Stimulated activated naive CD8-positive, alpha-beta T cell treated with anti-CD3 and anti-CD28 coated beads, Interleukin-15, Interleukin-2, amounts not matched to agents 100 U/mL and 50 U/mL, for 24 hours (primary cell): Measurements from ENCODE around the gene NUDCD3.
A peak's percentile ranks its signal among the peaks of the same experiment; 100 is the strongest.

ENCODE experiments used
- ATAC-seq: fragments of 150-1000 bp; cut with Tn5 transposase; one replicate; pipeline ENCODE4 v1.10.0; 2021
- DNase-seq: peaks from one replicate; pipeline ENCODE4 v3.0.0; 2021

NUDCD3 gene

GRCh38 chr7:44490351-44491200 is at the start of gene NUDCD3:
Gene NUDCD3 (minus strand): TSS chr7:44490658. CDS start chr7:44490600, 58 bp downstream.
- peak; percentile 80 for DNase-seq
- peak; percentile 91 for ATAC-seq

DNA sequence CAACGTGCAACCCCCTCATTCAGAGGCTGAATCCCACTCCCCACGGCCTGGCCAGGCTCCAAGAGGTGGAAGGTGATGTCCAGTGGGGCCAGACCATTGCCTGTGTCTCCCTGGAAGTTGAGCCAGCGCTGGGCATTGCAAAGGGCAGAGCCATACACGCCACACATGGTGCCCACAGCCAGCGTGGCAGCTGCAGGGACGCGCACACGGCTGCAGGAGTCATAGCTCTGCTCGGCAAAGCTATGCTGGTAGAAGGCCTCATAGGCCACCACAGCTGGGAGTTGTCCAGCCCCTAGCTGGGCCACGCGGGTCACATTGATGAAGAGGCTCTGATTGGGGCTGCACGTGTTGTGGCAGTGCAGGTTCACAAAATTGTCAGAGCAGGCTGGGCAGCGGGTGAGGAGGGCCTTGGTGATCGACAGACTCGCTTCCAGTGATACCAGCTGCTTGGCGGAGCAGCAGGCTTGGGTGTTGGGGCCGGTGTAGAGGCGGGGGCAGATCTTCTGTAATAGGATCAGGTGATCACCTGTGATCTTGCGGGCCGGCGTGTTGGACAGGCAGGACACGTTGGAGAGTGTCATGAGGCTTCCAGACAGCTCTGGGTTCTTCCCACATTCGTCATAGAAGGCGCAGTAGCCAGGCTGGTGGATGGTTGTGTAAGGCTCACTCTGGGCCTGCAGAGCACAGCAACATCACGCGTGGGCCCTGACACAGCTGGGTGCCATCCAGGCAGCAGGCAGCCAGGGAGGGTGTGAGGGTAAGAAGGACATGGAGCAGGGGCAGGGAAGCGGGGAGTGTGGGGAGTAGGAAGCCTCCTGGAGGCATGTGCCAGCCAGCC is 49.4 kb upstream of the NUDCD3 start:
- ATAC-seq (no peak), DNase-seq (no peak)

DNA sequence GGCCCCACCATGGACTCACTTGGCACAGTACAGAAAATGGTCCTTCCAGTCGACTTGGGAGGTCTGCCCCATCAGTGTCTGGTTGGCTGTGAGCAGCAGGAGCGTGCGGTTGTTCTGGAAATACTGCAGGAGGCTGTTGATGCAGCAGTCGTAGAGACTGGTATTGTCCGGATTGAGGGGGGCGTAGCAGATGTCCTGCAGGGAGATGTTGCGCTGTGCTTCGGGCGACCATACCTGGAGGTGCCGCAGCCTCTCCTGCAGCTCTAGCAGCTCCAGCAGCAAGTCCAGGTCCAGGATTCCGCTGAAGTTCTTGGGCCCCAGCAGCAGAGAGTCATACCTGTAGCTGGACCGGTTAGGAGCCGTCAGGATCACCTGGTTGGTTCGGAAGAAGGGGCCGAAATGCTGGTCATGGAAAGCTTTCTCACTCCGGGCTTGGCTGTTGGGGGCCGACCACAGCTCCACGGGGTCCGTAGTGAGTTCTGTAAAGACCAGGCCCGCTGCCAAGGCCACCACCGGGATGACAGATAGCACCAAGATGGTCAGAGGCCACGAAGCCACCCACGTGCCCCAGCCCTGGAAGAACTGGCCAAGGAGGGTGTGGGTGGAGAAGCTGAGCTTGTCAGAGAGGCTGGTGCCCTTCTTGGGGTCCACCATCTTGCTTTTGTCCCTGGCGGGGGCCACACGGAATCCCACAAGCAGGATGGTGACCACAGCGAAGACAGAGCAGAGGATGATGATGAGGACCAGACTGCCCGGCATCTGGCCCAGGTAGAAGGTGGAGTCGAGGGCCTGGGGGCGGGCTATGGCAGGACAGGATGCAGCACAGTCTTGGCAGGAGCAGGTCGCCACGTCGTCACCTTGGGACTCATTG is 48.6 kb upstream of the NUDCD3 start:
- DNase-seq (no peak), ATAC-seq (no peak)

- ATAC-seq (no peak), DNase-seq (no peak)
Observed at GRCh38 chr7:44538093-44538797, 47.8 kb upstream of the NUDCD3 start.

GRCh38 chr7:44537442-44537841 is 47.0 kb upstream of the NUDCD3 start:
- DNase-seq (no peak), ATAC-seq (no peak)

DNA sequence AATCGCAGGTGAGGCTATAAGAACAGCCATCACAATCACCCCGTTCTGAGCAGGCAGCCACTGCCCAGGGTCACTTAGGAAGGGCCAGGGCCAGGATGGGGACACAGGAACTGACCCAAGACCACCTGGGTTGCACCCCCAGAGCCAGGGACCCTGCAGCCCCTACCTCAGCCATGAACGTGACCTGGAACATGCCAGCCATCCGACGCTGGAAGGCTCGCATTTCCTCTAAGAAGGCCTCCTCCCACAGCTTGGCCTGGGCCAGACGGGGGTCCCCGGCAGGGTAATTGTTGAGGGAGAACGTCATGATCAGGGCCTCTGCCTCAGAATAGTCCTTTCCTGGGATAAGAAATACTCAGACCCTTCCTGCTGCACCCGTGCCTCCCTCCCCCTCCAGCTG is 45.6 kb upstream of the NUDCD3 start:
- ATAC-seq (no peak), DNase-seq (no peak)

DNA sequence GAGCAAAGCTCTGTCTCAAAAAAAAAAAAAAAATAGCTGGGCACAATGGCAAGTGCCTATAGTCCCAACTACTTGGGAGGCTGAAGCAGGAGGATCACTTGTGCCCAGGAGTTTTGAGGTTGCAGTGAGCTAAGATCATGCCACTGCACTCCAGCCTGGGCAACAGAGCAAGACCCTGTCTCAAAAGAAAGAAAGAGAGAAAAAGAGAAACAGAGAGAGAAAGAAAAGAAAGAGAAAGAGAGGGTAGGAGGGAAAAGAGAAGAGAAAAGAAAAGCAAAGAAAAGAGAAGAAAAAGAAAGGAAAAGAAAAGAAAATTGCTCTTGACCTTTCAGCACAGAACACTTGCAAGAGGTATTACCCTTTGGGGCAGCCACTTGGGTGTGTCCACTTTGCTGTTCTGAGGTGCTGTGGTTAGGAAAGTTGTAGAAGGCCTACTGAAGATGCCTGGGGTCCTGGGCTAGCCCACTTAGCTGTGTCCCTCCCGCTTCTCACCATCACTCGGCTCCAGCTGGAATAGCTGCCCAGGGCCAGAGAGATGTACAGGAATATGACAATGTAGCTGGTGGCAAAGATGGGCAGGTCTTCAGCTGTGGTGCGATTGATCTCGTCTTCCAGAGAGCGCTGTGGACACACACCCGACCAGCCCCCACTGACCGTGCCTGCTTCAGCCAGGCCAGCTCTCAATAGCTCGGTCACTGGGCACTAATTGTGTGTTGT is 45.0 kb upstream of the NUDCD3 start:
- ATAC-seq (no peak), DNase-seq (no peak)

DNA sequence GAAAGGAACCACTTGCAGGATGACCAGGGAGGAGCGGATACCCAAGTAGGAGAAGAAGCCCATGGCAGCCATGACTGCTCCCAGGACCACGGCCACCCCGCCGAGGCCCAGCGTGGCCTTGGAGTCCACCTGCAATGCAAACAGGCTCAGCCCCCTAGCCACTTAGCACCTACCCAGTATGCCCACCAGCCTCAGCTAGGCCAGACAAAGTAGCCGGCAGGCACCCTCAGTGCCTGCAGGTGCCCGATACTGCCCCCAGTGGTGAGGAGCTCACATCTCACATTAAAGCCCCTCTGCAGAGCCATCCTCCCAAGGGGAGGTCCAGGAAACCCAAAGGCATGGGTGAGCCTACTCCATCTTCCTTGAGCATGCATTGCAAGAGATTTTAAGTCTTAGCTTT is 44.0 kb upstream of the NUDCD3 start:
- peak; percentile 67 for DNase-seq
- peak; percentile 75 for ATAC-seq

- no peak for DNase-seq
- ATAC-seq, result no peak
Observed at GRCh38 chr7:44534087-44534486, 43.6 kb upstream of the NUDCD3 start.

DNA sequence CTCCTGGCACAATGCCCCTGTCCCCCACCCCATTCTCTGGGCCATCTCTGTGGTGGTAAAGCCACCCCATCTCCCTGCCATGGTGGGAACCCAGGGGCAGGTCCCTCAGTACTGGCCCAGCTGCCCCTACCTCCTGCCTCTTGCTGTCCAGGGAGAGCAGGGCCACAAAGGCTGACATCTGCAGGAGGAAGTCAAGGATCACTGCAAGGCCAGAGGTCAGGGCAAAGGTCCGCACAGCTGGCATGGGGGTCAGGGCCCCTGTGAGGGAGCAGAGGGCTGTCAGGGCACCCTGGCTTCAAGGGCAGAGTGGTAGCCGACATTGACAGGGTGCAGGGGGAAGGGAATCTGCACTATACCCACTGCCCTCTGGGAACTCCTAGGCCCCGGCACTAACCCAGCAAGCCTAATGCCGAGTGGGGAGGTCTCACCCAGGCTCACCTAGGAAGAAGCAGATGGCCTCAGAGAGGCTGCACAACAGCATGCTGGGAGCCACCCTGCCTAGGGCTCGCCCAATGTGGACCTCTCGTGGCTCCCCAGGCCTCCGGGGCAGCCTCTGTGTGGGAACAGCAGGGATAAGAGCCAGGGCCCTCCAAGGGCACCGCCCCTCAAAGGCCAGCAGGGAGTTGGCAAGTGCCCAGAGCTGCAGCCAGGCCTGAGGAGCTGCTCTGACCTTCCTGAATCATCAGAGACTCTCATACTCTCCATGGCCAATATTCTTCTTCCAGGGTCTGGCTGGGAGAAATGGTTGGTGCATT is 43.0 kb upstream of the NUDCD3 start:
- DNase-seq (no peak), ATAC-seq (no peak)

GRCh38 chr7:44531421-44532380 is 41.2 kb upstream of the NUDCD3 start:
- DNase-seq, result no peak
- ATAC-seq, result no peak

GRCh38 chr7:44530990-44531389 is 40.5 kb upstream of the NUDCD3 start:
- no peak for DNase-seq
- ATAC-seq, result no peak

GRCh38 chr7:44524811-44525388 is 34.4 kb upstream of the NUDCD3 start:
- ATAC-seq, result no peak
- DNase-seq, result no peak

DNA sequence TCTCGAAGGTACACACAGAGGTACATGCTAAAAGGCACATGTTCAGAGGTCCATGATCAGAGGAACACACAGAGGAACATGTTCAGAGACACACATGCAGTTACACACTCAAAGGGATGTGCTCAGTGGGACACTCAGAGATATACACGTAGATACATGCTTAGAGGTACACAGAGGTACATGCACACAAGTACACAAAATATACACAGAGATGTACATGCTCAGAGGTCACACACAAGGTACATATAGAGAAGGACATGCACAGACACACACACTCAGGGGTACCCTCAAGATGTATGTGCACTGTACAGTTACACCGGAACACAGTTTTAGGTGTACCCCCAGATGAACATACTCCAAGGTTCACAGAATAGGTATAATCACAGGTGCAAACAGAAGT is 31.9 kb upstream of the NUDCD3 start:
- ATAC-seq, result no peak
- DNase-seq, result no peak

DNA sequence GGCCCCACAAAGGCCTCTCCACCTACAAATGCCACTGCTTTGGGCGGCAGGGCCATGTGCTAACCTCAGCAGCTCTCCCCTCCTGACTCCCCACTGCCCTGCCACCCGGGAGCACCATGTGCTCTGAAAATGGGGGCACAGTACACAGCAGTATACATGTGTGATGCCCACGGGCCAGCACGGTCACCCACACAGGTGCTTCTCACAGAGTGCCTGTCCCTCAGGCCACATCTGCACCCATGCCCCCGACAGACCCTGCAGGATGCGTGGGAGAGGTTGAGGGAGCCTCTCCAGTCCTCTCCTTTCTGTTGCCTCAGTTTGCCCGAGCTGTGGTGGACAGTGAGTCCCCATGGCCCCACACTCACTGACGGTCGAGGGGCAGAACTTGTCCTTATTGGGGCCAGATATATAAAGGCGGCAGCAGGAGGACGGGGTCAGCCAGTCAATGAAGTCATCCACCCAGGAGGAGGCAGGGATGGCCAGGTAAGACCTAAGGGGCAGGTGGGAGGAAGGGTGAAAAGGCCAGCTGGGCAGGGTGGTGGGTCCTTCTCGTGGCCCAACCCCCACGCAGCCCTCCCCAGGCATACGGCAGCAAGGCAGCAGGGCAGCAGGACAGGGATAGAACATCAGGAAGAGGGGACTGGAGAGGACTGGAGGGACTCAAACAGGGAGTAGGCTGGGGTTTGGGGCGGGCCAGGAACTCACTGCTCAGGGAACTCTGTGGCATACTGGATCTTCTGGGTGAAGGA is 31.1 kb upstream of the NUDCD3 start:
- DNase-seq (no peak), ATAC-seq (no peak)

- no peak for DNase-seq
Observed at GRCh38 chr7:44520574-44520973, 30.1 kb upstream of the NUDCD3 start.

GRCh38 chr7:44519546-44519945 is 29.1 kb upstream of the NUDCD3 start:
- DNase-seq, result no peak

More at GRCh38 chr7:44520574-44520973, 30.1 kb upstream of the NUDCD3 start:
- no peak for ATAC-seq

DNA sequence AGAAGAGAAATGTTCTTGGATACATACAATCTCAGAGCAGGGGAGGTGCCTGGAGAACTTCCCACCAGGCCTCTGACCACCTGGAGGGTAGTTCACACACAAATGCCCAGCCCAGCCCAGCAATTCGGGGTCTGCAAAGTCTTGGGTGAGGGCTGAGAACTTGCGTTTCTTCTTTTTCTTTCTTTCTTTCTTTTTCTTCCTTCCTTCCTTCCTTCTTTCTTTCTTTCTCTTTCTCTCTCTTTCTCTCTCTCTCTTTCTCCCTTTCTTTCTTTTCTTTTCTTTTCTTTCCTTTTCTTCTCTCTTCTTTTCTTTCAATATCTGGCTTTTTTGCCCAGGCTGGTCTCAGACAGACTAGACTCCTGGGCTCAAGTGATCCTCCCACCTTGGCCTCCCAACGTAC is 28.3 kb upstream of the NUDCD3 start:
- DNase-seq, result no peak
- no peak for ATAC-seq

More at GRCh38 chr7:44519546-44519945, 29.1 kb upstream of the NUDCD3 start:
- ATAC-seq, result no peak
